B cell (primary cell): Measurements from ENCODE around the gene PHF23. TPM values are rescaled to one million over a fixed set of nuclear protein-coding genes. Genes with fewer than 3 reads are reported as not detected.

ENCODE experiments used
- ATAC-seq: fragments of 200-7000 bp; cut with Tn5 transposase; one replicate; pipeline ENCODE4 v1.10.0; 2021; ENCODE audit warnings: low read depth, mild to moderate bottlenecking, moderate number of reproducible peaks, moderate library complexity
- CTCF ChIA-PET: fragments of 350-600 bp; sonication (Branson Sonifier 250); formaldehyde crosslinking; loops from one replicate; lab custom pipeline; 2021; ENCODE audit warnings: antibody characterized with exemption, inconsistent platforms; lab: Charles Lee
- POLR2A ChIA-PET: fragments of 350-600 bp; sonication (Branson Sonifier 250); formaldehyde crosslinking; loops from one replicate; lab custom pipeline; 2021; ENCODE audit warnings: antibody characterized with exemption; lab: Charles Lee
- DNase-seq: peaks from one replicate; pipeline ENCODE4 v3.0.0; 2013
- H2AFZ ChIP-seq: 2 replicates; pipeline ENCODE4 v1.6.1; 2012; ENCODE audit warnings: mild to moderate bottlenecking, low read depth, low read length; ENCODE audit not compliant: insufficient read depth, poor library complexity, severe bottlenecking
- H3K27ac ChIP-seq, 2 donors: 1 replicate in 1 of 2; 2 replicates in 1 of 2; pipeline ENCODE4 v1.5.1; 2012 to 2013; ENCODE audit warnings: low read length in 2 of 2, mild to moderate bottlenecking in 2 of 2, moderate library complexity in 1 of 2
- H3K27me3 ChIP-seq, 4 experiments: fragments of 200-600 bp in 1 of 4; sonication (generic) in 1 of 4; replicated peaks in 1 of 4; 1 replicate in 2 of 4; 2 replicates in 2 of 4; pipeline versions ENCODE4 v1.6.1 to v1.7.0; 2013 to 2016; ENCODE audit warnings: low read length in 3 of 4, mild to moderate bottlenecking in 2 of 4, mixed read lengths in 1 of 4, moderate library complexity in 1 of 4; ENCODE audit not compliant: insufficient read depth in 4 of 4, control insufficient read depth in 3 of 4; ENCODE audit errors: control extremely low read depth in 1 of 4
- H3K36me3 ChIP-seq, 2 experiments: replicated peaks in 1 of 2; 1 replicate in 1 of 2; 2 replicates in 1 of 2; pipeline versions ENCODE4 v1.6.1 to v1.7.1; 2013; ENCODE audit warnings: low read length in 1 of 2; ENCODE audit not compliant: insufficient read depth in 2 of 2, control insufficient read depth in 1 of 2; ENCODE audit errors: control extremely low read depth in 1 of 2, extremely low read depth in 1 of 2
- H3K4me1 ChIP-seq, 2 donors: fragments of 200-600 bp in 1 of 2; sonication (generic) in 1 of 2; 1 replicate in 1 of 2; 2 replicates in 1 of 2; pipeline versions ENCODE4 v1.5.1 to v1.6.1; 2013 to 2017; ENCODE audit warnings: low read length in 2 of 2; ENCODE audit not compliant: control insufficient read depth in 2 of 2, insufficient read depth in 2 of 2
- H3K4me2 ChIP-seq: replicated peaks from 2 replicates; pipeline ENCODE3; 2012; ENCODE audit warnings: mild to moderate bottlenecking, low read depth, low read length; ENCODE audit not compliant: poor library complexity, severe bottlenecking
- H3K4me3 ChIP-seq, 5 experiments: fragments of 200-600 bp in 1 of 5; sonication (generic) in 1 of 5; 1 replicate in 3 of 5; 2 replicates in 2 of 5; pipeline versions ENCODE4 v1.5.1 to v1.7.0; 2011 to 2016; ENCODE audit warnings: low read length in 4 of 5, mild to moderate bottlenecking in 4 of 5, low read depth in 2 of 5, control low read depth in 1 of 5, moderate library complexity in 1 of 5; ENCODE audit not compliant: insufficient read depth in 1 of 5; ENCODE audit errors: control extremely low read depth in 1 of 5, extremely low read depth in 1 of 5
- H3K79me2 ChIP-seq: fragments of 200-600 bp; sonication (generic); one replicate; pipeline ENCODE4 v1.6.0; 2016; ENCODE audit warnings: low read length; ENCODE audit not compliant: control insufficient read depth, insufficient read depth
- H3K9ac ChIP-seq: fragments of 200-600 bp; sonication (generic); 2 replicates; pipeline ENCODE4 v1.6.1; 2017; ENCODE audit warnings: mild to moderate bottlenecking, low read length, moderate library complexity
- H3K9me3 ChIP-seq, 3 donors: one replicate each; pipeline versions ENCODE4 v1.6.1 to v1.7.1; 2013; ENCODE audit warnings: low read length in 2 of 3; ENCODE audit not compliant: control insufficient read depth in 2 of 3, insufficient read depth in 1 of 3; ENCODE audit errors: control extremely low read depth in 1 of 3
- H4K20me1 ChIP-seq: 2 replicates; pipeline ENCODE4 v1.6.0; 2012; ENCODE audit warnings: mild to moderate bottlenecking, low read length; ENCODE audit not compliant: insufficient read depth, control insufficient read depth, poor library complexity, severe bottlenecking
- H3K27ac Mint-ChIP-seq: one replicate; pipeline ENCODE4 v1.8.0; 2021; ENCODE audit warnings: mixed read lengths
- H3K27me3 Mint-ChIP-seq: one replicate; pipeline ENCODE4 v1.8.0; 2021; ENCODE audit warnings: mixed read lengths
- H3K4me1 Mint-ChIP-seq: one replicate; pipeline ENCODE4 v1.8.0; 2021; ENCODE audit warnings: mixed read lengths
- H3K4me3 Mint-ChIP-seq: one replicate; pipeline ENCODE4 v1.8.0; 2021; ENCODE audit warnings: mixed read lengths
- H3K9me3 Mint-ChIP-seq: one replicate; pipeline ENCODE4 v1.8.0; 2022; ENCODE audit warnings: mixed read lengths; ENCODE audit not compliant: insufficient read depth
- EZH2 ChIP-seq: IDR thresholded peaks from 2 replicates; pipeline ENCODE4 v1.6.1; 2012; ENCODE audit warnings: borderline replicate concordance, low read depth, mild to moderate bottlenecking, moderate library complexity, low read length; ENCODE audit not compliant: insufficient read depth, poor library complexity, severe bottlenecking
- WGBS: methylation state at CpG from one replicate; pipeline ENCODE4 v1.1.5; 2013; ENCODE audit warnings: missing lambda C conversion rate; ENCODE audit not compliant: insufficient coverage; 5-methylcytosine and 5-hydroxymethylcytosine counted together
- intact Hi-C: fragments of 100-400 bp; cut with micrococcal nuclease; formaldehyde crosslinking; loops from one replicate; pipeline ENCODE4 v1.10.0; 2022
- polyA plus RNA-seq: library from polyadenylated mRNA; depleted of rRNA; stranded (reverse); fragments of >200 nt; gene quantifications from 2 replicates; pipeline ENCODE4 v1.2.3, GENCODE V29; 2012
- total RNA-seq, 2 donors: library from RNA; stranded (reverse); fragments of 120-200 nt in 1 of 2; gene quantifications; 1 replicate in 1 of 2; 2 replicates in 1 of 2; pipeline versions ENCODE4 v1.2.3 to v1.2.4, GENCODE V29; 2013 to 2022
- TF ChIP-seq, protein P1 (sequence below): fragments of 200-600 bp; IDR thresholded peaks from one replicate; pipeline ENCODE4 v1.8.0; 2022; ENCODE audit warnings: antibody characterized with exemption, mild to moderate bottlenecking

PHF23 gene
- total and polyA plus RNA-seq, 2 donors (not counting 1 experiment from before 2014, with no cell fraction given): 17.6 to 42.3 TPM

DNA sequence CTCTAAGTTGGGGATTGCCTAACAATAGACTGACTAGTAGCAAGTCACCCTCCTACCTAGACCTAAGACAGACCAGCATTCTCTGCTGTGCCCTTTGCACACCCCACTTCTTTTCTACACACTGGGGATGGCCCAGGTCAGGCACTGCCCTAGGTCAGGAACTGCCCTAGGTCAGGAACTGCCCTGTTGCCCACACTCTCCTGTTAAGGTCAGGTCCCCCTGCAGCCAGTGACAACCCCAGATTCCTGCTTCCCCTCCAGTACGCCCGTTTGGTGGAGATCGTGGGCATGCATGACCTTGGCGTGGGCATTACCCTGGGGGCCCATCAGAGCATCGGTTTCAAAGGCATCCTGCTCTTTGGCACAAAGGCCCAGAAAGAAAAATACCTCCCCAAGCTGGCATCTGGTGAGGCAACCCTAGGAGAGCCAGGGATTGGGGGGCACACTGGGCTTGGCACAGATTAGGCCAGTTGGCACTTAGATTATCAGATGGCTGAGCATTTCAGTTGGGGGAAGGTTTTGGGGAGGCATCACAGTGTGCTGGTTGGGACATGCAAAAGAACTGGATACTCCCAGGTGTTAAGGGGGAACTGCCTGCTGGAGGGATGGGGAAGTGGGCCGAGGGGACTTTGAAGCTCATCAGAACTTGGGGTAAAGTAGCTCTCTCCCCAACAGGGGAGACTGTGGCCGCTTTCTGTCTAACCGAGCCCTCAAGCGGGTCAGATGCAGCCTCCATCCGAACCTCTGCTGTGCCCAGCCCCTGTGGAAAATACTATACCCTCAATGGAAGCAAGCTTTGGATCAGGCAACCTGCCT lies 17.8 kb downstream of the PHF23 start:
- Mint-ChIP-seq H3K9me3 (no peaks in the 10 kb centered on the region), H3K4me3 (peak overlapping the region; percentile 97), H3K4me1 (peaks cover 38% of the 10 kb centered on the region), H3K27me3 (no peaks in the 10 kb centered on the region), H3K27ac (peak overlapping the region; percentile 93)
- H3K79me2 ChIP-seq: peaks cover 7% of the 10 kb centered on the region
- H4K20me1 ChIP-seq: no peaks in the 10 kb centered on the region
- DNase-seq (no peak), ATAC-seq (no peak)
- ChIA-PET POLR2A (interaction anchor here (2.1 to 9.1 kb wide), 2 partner anchors 16 to 30 kb away, joined by 7 to 157 read pairs; partner anchors contain the start of genes CTDNEP1, DVL2, ELP5 and GABARAP), CTCF (interaction anchor here (0.9 to 3.8 kb wide), 15 partner anchors 8 to 216 kb away, joined by 3 to 47 read pairs (median 5); partner anchors contain the start of genes ACAP1, DVL2, GABARAP and PHF23)
- intact Hi-C loops: loop anchor here (1.0 to 2.0 kb wide), 2 partner anchors 59 to 75 kb away; no protein-coding TSS in a partner anchor
- TF ChIP-seq EZH2: no peak
- TF ChIP-seq, protein P1, sequence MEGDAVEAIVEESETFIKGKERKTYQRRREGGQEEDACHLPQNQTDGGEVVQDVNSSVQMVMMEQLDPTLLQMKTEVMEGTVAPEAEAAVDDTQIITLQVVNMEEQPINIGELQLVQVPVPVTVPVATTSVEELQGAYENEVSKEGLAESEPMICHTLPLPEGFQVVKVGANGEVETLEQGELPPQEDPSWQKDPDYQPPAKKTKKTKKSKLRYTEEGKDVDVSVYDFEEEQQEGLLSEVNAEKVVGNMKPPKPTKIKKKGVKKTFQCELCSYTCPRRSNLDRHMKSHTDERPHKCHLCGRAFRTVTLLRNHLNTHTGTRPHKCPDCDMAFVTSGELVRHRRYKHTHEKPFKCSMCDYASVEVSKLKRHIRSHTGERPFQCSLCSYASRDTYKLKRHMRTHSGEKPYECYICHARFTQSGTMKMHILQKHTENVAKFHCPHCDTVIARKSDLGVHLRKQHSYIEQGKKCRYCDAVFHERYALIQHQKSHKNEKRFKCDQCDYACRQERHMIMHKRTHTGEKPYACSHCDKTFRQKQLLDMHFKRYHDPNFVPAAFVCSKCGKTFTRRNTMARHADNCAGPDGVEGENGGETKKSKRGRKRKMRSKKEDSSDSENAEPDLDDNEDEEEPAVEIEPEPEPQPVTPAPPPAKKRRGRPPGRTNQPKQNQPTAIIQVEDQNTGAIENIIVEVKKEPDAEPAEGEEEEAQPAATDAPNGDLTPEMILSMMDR: no peak
- peaks cover 18 to 40% of the 10 kb centered on the region in 2 donors for H3K4me1 ChIP-seq
- H3K4me3 ChIP-seq: no peak overlapping the region
- no peaks in the 10 kb centered on the region for H3K9me3 ChIP-seq
- H3K36me3 ChIP-seq: peaks cover 0 to 37% of the 10 kb centered on the region in 2 experiments
- no peak overlapping the region for H3K9ac ChIP-seq
- H2AFZ ChIP-seq: no peak overlapping the region
- peak overlapping the region; percentile 94 for H3K4me2 ChIP-seq
- H3K27me3 ChIP-seq: no peaks in the 10 kb centered on the region
- H3K27ac ChIP-seq: no peak overlapping the region
- WGBS: 89% methylated on average over 9 of the region's 10 CpGs
